GM12874 (cell line): Measurements from ENCODE around the gene MON2.

Experiments used
- CTCF ChIP-seq: IDR thresholded peaks from 2 replicates; pipeline ENCODE4 v1.5.1; 2011; ENCODE audit warnings: low read depth, mild to moderate bottlenecking, control low read depth, low read length, moderate library complexity; ENCODE audit not compliant: insufficient read depth

The MON2 gene

GRCh38 chr12:62578726-62579125 lies 112.1 kb downstream of the MON2 start:
- TF ChIP-seq CTCF = no peak

GRCh38 chr12:62581288-62582064 lies 114.8 kb downstream of the MON2 start:
- peak; percentile 55 for TF ChIP-seq CTCF

GRCh38 chr12:62582065-62582366 lies 115.4 kb downstream of the MON2 start:
- TF ChIP-seq CTCF = no peak

- TF ChIP-seq CTCF = no peak
Observed at GRCh38 chr12:62584619-62585018, 118.0 kb downstream of the MON2 start.

- no peak for TF ChIP-seq CTCF
Observed at GRCh38 chr12:62586850-62587249, 120.2 kb downstream of the MON2 start.

GRCh38 chr12:62588916-62589315 lies 122.3 kb downstream of the MON2 start:
- TF ChIP-seq CTCF = no peak

- no peak for TF ChIP-seq CTCF
Observed at GRCh38 chr12:62597253-62597652, 130.6 kb downstream of the MON2 start.
